GM12865 (cell line): ENCODE data around the gene RNASEH2A.

ENCODE experiments used
- DNase-seq: peaks from one replicate; pipeline ENCODE4 v3.0.0; 2010; ENCODE audit warnings: low read depth
- H3K4me3 ChIP-seq: 2 replicates; pipeline ENCODE4 v1.5.1; 2011; ENCODE audit warnings: mild to moderate bottlenecking, low read depth, low read length, control low read depth
- TF ChIP-seq, protein P1 (sequence below): IDR thresholded peaks from 2 replicates; pipeline ENCODE4 v1.5.1; 2011; ENCODE audit warnings: low read length, control low read depth, low read depth, inconsistent platforms; ENCODE audit not compliant: insufficient read depth; ENCODE audit errors: missing control alignments

RNASEH2A gene

GRCh38 chr19:12782424-12783290 is 23.7 kb upstream of the RNASEH2A start:
- peak; percentile 93 for DNase-seq
- TF ChIP-seq, protein P1, sequence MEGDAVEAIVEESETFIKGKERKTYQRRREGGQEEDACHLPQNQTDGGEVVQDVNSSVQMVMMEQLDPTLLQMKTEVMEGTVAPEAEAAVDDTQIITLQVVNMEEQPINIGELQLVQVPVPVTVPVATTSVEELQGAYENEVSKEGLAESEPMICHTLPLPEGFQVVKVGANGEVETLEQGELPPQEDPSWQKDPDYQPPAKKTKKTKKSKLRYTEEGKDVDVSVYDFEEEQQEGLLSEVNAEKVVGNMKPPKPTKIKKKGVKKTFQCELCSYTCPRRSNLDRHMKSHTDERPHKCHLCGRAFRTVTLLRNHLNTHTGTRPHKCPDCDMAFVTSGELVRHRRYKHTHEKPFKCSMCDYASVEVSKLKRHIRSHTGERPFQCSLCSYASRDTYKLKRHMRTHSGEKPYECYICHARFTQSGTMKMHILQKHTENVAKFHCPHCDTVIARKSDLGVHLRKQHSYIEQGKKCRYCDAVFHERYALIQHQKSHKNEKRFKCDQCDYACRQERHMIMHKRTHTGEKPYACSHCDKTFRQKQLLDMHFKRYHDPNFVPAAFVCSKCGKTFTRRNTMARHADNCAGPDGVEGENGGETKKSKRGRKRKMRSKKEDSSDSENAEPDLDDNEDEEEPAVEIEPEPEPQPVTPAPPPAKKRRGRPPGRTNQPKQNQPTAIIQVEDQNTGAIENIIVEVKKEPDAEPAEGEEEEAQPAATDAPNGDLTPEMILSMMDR, result peak; percentile 8
- H3K4me3 ChIP-seq, result peak overlapping the region; percentile 46

- peak; percentile 78 for DNase-seq
- peak overlapping the region; percentile 46 for H3K4me3 ChIP-seq
- TF ChIP-seq, protein P1, result no peak
Measured at GRCh38 chr19:12783291-12783848, 23.0 kb upstream of the RNASEH2A start.

- peak; percentile 35 for DNase-seq
- TF ChIP-seq, protein P1, result no peak
- H3K4me3 ChIP-seq, result no peak overlapping the region
Measured at GRCh38 chr19:12783849-12784393, 22.5 kb upstream of the RNASEH2A start.

- DNase-seq, result peak; percentile 55
Measured at GRCh38 chr19:12784394-12784870, 22.0 kb upstream of the RNASEH2A start.

DNA sequence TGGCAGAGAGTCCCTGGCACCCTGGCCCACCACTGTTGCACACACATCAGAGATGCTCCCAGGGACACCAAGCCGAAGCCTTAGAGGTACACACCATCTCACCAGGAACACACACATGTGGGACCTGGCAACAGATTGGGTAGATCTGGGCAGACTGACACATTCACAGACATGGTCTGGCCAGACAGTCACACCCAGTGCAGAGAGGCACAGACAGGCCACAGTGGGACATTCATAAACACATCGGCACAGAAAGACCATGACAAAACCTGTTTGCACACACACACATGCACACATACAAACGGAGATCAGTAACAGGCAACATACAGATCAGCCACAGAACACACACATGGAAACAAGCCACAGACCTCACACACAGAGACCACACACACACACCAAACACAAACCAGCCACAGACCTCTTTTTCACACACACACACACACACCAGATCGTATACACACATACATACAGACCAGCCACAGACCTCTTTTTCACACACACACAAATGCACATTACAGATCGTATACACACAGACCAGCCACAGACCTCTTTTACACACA is 21.4 kb upstream of the RNASEH2A start:
- DNase-seq, result peak; percentile 63
- TF ChIP-seq, protein P1, result no peak
- H3K4me3 ChIP-seq, result no peak overlapping the region

More at GRCh38 chr19:12784394-12784870, 22.0 kb upstream of the RNASEH2A start:
- no peak overlapping the region for H3K4me3 ChIP-seq
- TF ChIP-seq, protein P1, result no peak

DNA sequence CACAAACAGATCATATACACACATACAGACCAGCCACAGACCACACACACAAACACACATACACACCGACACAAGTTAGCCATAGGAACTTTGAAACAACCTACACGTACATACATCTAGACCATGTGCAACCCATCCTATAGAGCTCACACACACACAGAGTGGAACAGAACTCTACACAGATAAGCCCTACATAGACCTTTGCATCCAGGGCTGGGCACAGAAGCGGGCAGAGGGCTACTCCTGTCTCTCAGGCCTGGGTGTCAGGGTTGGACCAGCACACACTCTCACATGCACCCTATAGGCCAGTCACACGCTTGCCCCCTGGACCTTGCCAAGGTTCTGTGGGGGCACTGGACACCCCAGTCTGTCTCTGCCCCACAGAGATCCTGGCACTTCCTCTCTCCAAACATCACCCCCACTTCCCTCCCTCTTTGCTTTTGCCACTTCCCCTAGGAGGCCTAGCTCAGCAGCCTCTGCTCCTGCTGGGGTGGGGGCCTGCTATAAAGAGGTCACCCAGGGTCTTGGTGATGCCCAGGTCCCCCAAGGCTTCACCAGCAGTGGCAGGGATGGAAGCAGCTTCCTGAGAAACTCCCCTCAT is 20.9 kb upstream of the RNASEH2A start:
- no peak for DNase-seq
- H3K4me3 ChIP-seq, result peak overlapping the region; percentile 9
- TF ChIP-seq, protein P1, result no peak
